GM10266 (cell line): ENCODE measurements around the gene REN.

Experiments
- DNase-seq: peaks from one replicate; pipeline ENCODE4 v3.0.0; 2012; ENCODE audit errors: extremely low spot score
- TF ChIP-seq, protein P1 (sequence below): IDR thresholded peaks from 2 replicates; pipeline ENCODE4 v1.5.1; 2012; ENCODE audit warnings: mild to moderate bottlenecking, low read depth; ENCODE audit not compliant: control insufficient read depth, insufficient read depth; ENCODE audit errors: missing control alignments

REN gene

DNA sequence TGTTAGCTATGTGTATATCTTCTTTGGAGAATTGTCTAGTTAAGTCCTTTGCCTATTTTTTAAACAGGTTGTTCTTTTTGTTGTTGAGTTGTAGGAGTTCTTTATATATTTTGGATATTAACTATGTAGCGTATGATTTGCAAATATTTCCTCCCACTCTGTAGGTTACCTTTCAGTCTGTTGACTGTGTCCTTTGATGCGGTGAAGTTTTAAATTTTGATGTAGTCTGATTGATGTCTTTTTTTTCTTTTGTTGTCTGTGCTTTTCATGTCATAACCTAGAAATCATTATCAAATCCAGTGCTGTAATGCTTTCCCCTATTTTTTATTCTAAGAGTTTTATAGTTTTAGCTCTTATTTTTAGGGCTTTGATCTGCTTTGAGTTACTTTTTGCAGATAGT lies 38.8 kb upstream of the REN start:
- TF ChIP-seq, protein P1, sequence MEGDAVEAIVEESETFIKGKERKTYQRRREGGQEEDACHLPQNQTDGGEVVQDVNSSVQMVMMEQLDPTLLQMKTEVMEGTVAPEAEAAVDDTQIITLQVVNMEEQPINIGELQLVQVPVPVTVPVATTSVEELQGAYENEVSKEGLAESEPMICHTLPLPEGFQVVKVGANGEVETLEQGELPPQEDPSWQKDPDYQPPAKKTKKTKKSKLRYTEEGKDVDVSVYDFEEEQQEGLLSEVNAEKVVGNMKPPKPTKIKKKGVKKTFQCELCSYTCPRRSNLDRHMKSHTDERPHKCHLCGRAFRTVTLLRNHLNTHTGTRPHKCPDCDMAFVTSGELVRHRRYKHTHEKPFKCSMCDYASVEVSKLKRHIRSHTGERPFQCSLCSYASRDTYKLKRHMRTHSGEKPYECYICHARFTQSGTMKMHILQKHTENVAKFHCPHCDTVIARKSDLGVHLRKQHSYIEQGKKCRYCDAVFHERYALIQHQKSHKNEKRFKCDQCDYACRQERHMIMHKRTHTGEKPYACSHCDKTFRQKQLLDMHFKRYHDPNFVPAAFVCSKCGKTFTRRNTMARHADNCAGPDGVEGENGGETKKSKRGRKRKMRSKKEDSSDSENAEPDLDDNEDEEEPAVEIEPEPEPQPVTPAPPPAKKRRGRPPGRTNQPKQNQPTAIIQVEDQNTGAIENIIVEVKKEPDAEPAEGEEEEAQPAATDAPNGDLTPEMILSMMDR: no peak
- DNase-seq: no peak

DNA sequence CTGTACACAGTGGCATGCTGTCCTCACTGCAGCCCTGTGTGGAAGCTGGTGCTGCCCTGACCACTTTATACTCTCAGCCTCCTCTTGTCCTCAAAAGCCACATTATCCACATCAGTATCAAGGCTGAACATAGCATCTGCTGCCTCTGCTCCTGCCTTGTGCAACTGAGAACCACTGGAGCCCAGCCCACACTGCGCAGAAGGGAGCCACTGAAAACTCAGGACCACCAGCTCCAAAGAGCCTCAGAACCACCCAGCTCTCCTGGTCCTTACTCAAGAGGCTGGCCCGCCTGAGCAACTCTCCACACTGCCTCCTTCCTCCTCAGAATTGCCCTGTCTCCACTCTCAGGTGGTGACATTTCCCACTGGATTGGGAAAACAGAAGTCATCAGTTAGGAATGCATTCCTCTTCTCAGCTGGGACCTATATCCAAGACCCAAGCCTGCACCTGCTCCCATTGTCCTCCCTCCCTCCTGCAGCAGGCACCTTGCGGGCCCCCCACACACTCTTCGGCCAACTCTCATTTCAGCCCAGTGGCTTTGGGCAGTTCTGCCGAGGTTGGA lies 37.1 kb upstream of the REN start:
- TF ChIP-seq, protein P1: no peak
- DNase-seq: no peak

DNA sequence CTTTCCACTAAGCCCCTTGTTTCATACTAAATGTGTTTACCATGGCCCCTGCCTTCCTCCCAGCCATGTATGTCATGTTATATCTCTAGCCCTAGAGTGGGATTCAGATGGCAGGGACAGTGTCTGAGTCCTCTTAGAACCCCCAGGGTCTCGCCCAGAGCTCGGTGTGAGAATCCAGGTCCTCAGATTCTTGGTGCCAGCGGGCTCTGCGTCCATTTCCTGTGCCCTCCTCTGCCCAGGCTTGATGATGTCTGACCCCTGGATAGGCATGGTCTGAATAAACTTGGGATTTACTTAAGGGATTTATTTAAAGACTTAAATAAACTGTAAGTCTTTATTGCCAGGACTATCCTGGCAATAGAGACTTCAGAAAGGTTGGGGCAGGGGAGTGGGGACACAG lies 36.3 kb upstream of the REN start:
- TF ChIP-seq, protein P1: no peak
- no peak for DNase-seq

DNA sequence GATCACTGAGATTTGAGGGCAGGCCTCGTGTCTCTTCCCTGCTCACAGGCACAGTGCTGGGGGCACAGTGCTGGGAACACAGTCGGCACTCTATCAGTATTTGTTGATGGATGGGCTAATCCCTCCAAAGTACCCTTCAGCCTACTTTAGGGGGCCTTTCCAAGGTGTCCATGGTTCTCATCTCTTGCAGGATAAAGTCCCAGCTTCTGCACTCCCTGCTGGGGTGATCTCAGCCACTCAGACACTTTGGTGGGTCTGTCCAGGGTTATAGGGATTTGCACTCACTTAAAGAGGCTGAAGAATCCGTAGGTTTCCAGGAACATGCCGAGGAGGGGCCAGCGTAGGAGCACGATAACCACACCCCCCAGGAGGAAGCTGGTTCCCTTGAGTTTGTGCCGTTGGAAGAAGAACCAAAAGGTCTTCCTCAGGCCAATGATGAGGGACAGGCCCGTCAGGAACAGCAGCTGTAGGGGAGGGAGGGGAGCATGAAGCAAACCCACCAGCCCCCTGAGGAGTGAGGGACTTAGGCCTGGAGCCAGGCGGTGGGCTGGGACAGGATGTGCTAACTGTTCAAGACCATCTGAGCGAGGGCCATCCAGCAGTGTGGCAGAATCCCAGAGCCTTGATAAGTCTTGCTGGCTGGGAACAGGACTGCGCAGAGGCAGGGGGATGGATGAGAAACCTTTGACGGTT lies 35.4 kb upstream of the REN start:
- DNase-seq: no peak
- TF ChIP-seq, protein P1: no peak

DNA sequence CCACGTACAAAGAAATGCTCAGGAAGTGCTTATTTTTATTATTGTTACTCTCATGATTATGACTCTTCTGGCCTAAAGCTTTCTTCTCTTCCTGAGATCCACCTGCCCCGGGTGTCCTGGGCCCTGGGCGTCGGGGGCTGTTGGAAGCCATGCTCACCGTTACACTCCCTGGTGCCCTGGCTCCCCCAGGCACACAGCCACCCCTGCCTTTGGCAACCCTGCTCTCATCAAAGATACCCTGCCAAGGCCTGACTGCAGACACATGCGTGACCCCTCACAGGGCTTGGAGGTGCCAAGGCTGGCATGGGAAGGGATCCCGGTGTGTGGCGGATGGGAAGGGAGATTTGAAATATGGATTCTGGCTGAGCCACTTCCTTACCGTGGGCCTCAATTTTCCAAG lies 33.4 kb upstream of the REN start:
- TF ChIP-seq, protein P1: no peak
- DNase-seq: no peak

DNA sequence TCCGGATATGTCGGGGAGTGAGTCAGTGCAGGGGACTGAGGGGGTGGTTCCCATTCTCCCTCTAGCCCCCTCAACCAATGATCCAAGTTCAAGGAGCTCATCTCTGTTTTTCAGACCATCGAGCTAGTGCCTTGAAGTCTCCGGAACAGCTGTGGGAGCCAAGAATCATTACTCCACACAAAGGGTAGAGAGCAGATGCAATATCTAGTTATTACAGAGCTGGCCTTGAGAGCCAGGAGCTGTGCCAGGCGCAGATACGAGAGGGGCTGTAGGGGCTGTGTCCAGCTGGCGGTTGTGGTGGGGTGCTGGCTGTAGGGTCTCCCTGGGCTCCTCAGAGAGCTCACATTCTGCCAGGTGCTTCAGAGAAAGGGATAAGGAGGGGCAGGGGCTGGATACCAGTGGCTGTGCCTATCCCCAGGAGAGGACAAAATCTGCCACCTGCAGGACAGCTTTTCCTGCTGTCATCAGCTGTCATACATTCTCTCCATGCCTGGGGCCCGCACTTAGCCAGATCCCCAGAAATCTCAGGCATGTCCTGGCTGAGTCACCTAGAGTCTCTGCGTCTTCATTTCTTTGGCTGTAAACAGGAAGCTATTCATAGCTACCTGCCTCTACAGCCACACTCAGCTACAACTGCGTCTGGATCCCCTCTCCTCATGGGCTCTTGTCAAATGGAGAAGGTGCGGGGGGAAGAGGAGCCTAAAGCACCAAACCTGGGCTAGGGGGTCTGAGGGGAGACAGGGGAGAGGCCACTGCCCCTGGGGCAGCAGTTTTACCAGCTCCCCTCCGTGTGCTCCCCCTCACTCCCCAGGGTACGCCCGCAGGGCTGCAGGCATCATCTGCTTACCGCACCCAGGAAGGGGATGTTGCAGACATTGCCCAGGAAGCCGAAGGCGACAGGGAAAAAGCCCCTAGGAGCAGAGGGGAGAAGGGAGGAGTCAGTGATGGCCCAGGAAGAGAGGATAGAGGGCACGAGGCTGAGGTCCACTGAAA lies 32.5 kb upstream of the REN start:
- DNase-seq: no peak
- TF ChIP-seq, protein P1: no peak
